CD4-positive, alpha-beta T cell (primary cell): ENCODE data around the gene TCF21. TPM values are rescaled to one million over a fixed set of nuclear protein-coding genes. Genes with fewer than 3 reads are reported as not detected.

ENCODE experiments used
- ATAC-seq: fragments of 200-7000 bp; cut with Tn5 transposase; one replicate; pipeline ENCODE4 v1.10.0; 2022; ENCODE audit warnings: mild to moderate bottlenecking; ENCODE audit not compliant: poor library complexity
- CTCF ChIA-PET: fragments of 350-600 bp; sonication (Branson Sonifier 250); formaldehyde crosslinking; loops from one replicate; lab custom pipeline; 2021; ENCODE audit warnings: antibody characterized with exemption, inconsistent platforms; lab: Charles Lee
- POLR2A ChIA-PET: fragments of 350-600 bp; sonication (Branson Sonifier 250); formaldehyde crosslinking; loops from one replicate; lab custom pipeline; 2021; ENCODE audit warnings: antibody characterized with exemption, inconsistent platforms; lab: Charles Lee
- DNase-seq, 14 experiments: peaks; one replicate each; pipeline ENCODE4 v3.0.0-alpha.2; 2013 to 2020; ENCODE audit warnings: mixed read lengths in 2 of 14
- H3K27ac ChIP-seq, 2 donors: one replicate each; pipeline versions ENCODE4 v1.5.1 to v1.7.0; 2013; ENCODE audit warnings: low read length in 2 of 2, low read depth in 1 of 2, mild to moderate bottlenecking in 1 of 2
- H3K27me3 ChIP-seq, 2 experiments: 1 replicate in 1 of 2; 2 replicates in 1 of 2; pipeline versions ENCODE4 v1.6.1 to v1.7.0; 2013; ENCODE audit warnings: low read length in 2 of 2, control low read depth in 1 of 2, mild to moderate bottlenecking in 1 of 2, moderate library complexity in 1 of 2; ENCODE audit not compliant: insufficient read depth in 2 of 2, control insufficient read depth in 1 of 2
- H3K36me3 ChIP-seq: one replicate; pipeline ENCODE4 v1.6.1; 2013; ENCODE audit warnings: low read length, control low read depth; ENCODE audit not compliant: insufficient read depth
- H3K4me1 ChIP-seq: one replicate; pipeline ENCODE4 v1.6.1; 2013; ENCODE audit warnings: low read length, control low read depth; ENCODE audit not compliant: insufficient read depth
- H3K4me3 ChIP-seq: one replicate; pipeline ENCODE4 v1.5.1; 2013; ENCODE audit warnings: mild to moderate bottlenecking, low read length, moderate library complexity
- H3K9me3 ChIP-seq, 2 experiments: 1 replicate in 1 of 2; 2 replicates in 1 of 2; pipeline versions ENCODE4 v1.6.1 to v1.7.0; 2013; ENCODE audit warnings: low read length in 2 of 2, mild to moderate bottlenecking in 2 of 2, control low read depth in 1 of 2, moderate library complexity in 1 of 2; ENCODE audit not compliant: control insufficient read depth in 1 of 2, insufficient read depth in 1 of 2
- H3K27ac Mint-ChIP-seq: one replicate; pipeline ENCODE4 v1.8.0; 2020; ENCODE audit warnings: mixed read lengths
- H3K27me3 Mint-ChIP-seq: one replicate; pipeline ENCODE4 v1.8.0; 2021; ENCODE audit warnings: mixed read lengths
- H3K36me3 Mint-ChIP-seq: one replicate; pipeline ENCODE4 v1.8.0; 2021; ENCODE audit warnings: low read depth, mixed read lengths
- H3K4me1 Mint-ChIP-seq: one replicate; pipeline ENCODE4 v1.8.0; 2021; ENCODE audit warnings: low read depth, mixed read lengths
- H3K4me3 Mint-ChIP-seq: one replicate; pipeline ENCODE4 v1.8.0; 2020; ENCODE audit warnings: mild to moderate bottlenecking, mixed read lengths
- H3K9me3 Mint-ChIP-seq: one replicate; pipeline ENCODE4 v1.8.0; 2020; ENCODE audit warnings: mixed read lengths
- intact Hi-C, 2 experiments: fragments of 100-400 bp; cut with DNase I in 1 of 2; cut with micrococcal nuclease in 1 of 2; formaldehyde crosslinking; loops; one replicate each; pipeline versions ENCODE4 v1.15.1 to v1.9.0; 2023 to 2025; cut with DNase I, micrococcal nuclease
- total RNA-seq, 174 experiments: library from RNA in 2 of 174; stranded (reverse) in 2 of 174; gene quantifications; one replicate each; pipeline ENCODE4 v1.2.3 and lab custom pipeline; 2021 to 2026
- TF ChIP-seq, protein P1 (sequence below): fragments of 200-600 bp; IDR thresholded peaks from one replicate; pipeline ENCODE4 v1.8.0; 2022; ENCODE audit warnings: antibody characterized with exemption, mild to moderate bottlenecking

TCF21 gene
- total RNA-seq, 2 experiments from 2014 or later, result not detected

DNA sequence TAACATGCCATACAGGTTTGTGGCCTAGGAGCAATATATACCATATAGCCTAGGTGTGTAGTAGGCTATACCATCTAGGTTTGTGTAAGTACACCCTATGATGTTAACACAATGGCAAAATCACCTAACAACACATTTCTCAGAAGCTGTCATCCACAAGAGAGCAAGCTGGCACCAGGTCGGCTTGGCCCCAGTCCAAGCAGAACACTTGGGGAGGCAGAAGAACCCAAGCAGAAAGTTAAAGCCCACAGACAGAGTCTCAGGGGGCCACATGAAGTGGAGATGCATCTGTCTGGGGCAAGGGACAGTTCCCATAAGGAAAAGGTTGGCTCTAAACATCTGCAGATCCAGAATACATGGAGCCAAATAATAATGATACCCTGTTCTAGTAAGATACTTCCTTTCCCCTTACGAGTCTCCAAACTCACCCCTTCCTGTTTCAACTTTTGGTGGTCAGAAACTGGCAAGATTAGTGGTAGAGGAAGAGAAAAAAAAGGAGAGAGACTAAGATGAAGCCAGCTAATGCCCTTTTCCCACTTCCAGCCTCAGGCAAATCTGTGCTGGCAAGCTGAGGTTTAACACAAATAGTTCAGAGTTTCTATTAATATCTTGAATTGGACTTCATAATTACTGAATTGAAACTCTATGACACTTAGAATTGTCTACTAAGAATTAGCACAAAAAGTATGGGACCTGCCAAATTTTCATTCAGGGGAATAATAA lies 29.5 kb downstream of the TCF21 start:
- ChIA-PET POLR2A (no interaction called here), CTCF (no interaction called here)
- Mint-ChIP-seq H3K4me3 (no peak overlapping the region), H3K4me1 (no peaks in the 10 kb centered on the region), H3K27me3 (peaks cover 35% of the 10 kb centered on the region), H3K9me3 (no peaks in the 10 kb centered on the region), H3K36me3 (no peaks in the 10 kb centered on the region), H3K27ac (no peak overlapping the region)
- Histone ChIP-seq H3K27me3 (peaks cover 0 to 20% of the 10 kb centered on the region in 2 experiments), H3K4me1 (peaks cover 4% of the 10 kb centered on the region), H3K27ac (no peak overlapping the region), H3K36me3 (no peaks in the 10 kb centered on the region), H3K4me3 (no peak overlapping the region), H3K9me3 (no peaks in the 10 kb centered on the region)
- intact Hi-C loops, result loop anchor here (5.0 kb wide), 4 partner anchors 81 to 1386 kb away; no protein-coding TSS in a partner anchor
- DNase-seq (no peak), ATAC-seq (no peak)
- TF ChIP-seq, protein P1, sequence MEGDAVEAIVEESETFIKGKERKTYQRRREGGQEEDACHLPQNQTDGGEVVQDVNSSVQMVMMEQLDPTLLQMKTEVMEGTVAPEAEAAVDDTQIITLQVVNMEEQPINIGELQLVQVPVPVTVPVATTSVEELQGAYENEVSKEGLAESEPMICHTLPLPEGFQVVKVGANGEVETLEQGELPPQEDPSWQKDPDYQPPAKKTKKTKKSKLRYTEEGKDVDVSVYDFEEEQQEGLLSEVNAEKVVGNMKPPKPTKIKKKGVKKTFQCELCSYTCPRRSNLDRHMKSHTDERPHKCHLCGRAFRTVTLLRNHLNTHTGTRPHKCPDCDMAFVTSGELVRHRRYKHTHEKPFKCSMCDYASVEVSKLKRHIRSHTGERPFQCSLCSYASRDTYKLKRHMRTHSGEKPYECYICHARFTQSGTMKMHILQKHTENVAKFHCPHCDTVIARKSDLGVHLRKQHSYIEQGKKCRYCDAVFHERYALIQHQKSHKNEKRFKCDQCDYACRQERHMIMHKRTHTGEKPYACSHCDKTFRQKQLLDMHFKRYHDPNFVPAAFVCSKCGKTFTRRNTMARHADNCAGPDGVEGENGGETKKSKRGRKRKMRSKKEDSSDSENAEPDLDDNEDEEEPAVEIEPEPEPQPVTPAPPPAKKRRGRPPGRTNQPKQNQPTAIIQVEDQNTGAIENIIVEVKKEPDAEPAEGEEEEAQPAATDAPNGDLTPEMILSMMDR, result no peak

DNA sequence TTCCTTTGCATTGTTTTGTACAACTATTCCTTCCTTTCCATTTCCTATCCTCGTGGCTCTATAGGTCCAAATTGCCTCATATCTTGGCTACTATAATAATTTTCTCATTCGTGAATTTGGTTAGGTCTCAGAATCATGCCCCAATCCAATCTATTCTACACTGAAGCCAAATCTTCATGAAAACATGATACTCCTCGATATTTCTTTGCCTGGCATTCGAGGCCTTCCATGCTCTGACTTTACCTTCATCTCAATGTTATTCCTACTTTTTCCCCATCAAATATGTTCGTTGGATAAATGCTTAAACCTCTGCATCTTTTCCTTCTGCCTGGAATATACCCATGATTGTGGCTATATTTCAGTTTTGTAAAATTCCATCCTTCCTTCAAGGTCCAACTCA lies 30.4 kb downstream of the TCF21 start:
- CTCF ChIA-PET, result no interaction called here
- peaks cover 32% of the 10 kb centered on the region for H3K27me3 Mint-ChIP-seq
- H3K9me3 Mint-ChIP-seq, result no peaks in the 10 kb centered on the region
- no peak overlapping the region for H3K27ac Mint-ChIP-seq
- intact Hi-C loops, result loop anchor here (5.0 kb wide), 4 partner anchors 82 to 1387 kb away; no protein-coding TSS in a partner anchor
- no peaks in the 10 kb centered on the region for H3K9me3 ChIP-seq
- H3K36me3 ChIP-seq, result no peaks in the 10 kb centered on the region
- POLR2A ChIA-PET, result no interaction called here
- peaks cover 0 to 17% of the 10 kb centered on the region in 2 experiments for H3K27me3 ChIP-seq
- H3K4me3 Mint-ChIP-seq, result no peak overlapping the region
- no peak overlapping the region for H3K27ac ChIP-seq
- TF ChIP-seq, protein P1, result no peak
- DNase-seq (no peak), ATAC-seq (no peak)
- no peaks in the 10 kb centered on the region for H3K4me1 Mint-ChIP-seq
- no peak overlapping the region for H3K4me3 ChIP-seq
- H3K4me1 ChIP-seq, result peaks cover 4% of the 10 kb centered on the region
- no peaks in the 10 kb centered on the region for H3K36me3 Mint-ChIP-seq

GRCh38 chr6:133921249-133921859 lies 32.4 kb downstream of the TCF21 start:
- peaks cover 30% of the 10 kb centered on the region for H3K27me3 Mint-ChIP-seq
- intact Hi-C loops, result loop anchor here (2.0 to 5.0 kb wide), 3 partner anchors 51 to 1389 kb away; no protein-coding TSS in a partner anchor
- H3K36me3 Mint-ChIP-seq, result no peaks in the 10 kb centered on the region

More at GRCh38 chr6:133921249-133921859, 32.4 kb downstream of the TCF21 start:
- H3K36me3 ChIP-seq, result no peaks in the 10 kb centered on the region
- no peak overlapping the region for H3K4me3 ChIP-seq
- no peaks in the 10 kb centered on the region for H3K9me3 ChIP-seq
- H3K9me3 Mint-ChIP-seq, result no peaks in the 10 kb centered on the region
- ATAC-seq (peak; percentile 77), DNase-seq (peak; percentile 46 to 80 (median 63))
- peaks cover 4% of the 10 kb centered on the region for H3K4me1 ChIP-seq
- peaks cover 0 to 7% of the 10 kb centered on the region in 2 experiments for H3K27me3 ChIP-seq
- POLR2A ChIA-PET, result interaction anchor here (0.6 to 1.3 kb wide), 3 partner anchors 143 to 1572 kb away, joined by 3 read pairs; no protein-coding TSS in a partner anchor
- no peak overlapping the region for H3K4me3 Mint-ChIP-seq
- CTCF ChIA-PET, result interaction anchor here (0.6 to 5.5 kb wide), 13 partner anchors 7 to 1090 kb away, joined by 3 to 61 read pairs (median 3); partner anchors contain the start of gene TBPL1
- no peaks in the 10 kb centered on the region for H3K4me1 Mint-ChIP-seq
- no peak overlapping the region for H3K27ac ChIP-seq
- TF ChIP-seq, protein P1, result peak; percentile 47
- no peak overlapping the region for H3K27ac Mint-ChIP-seq
